ENCODE results near the gene UBE2G1. TPM values are rescaled to one million over a fixed set of nuclear protein-coding genes. Genes with fewer than 3 reads are reported as not detected.

The UBE2G1 gene
- total RNA-seq, 3 donors from 2014 or later, result 71.3 to 73.0 (median 72.2) TPM

DNA sequence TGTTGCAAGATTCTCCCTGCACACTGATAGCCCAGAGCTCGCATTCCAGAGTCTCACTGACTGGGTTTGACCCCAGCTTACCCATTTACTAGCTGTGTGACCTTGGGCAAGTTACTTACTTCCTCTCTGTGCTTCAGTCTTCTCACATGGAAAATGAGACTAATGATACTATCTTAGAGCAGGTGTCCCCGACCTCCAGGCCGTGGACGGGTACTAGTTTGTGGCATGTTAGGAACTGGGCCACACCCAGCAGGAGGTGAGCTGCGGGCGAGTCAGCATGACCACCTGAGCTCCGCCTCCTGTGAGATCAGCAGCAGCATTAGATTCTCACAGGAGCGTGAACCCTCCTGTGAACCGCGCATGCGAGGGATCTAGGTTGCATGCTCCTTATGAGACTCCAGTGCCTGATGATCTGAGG, 118.5 kb downstream of the UBE2G1 start:
- peaks cover 13% of the 10 kb centered on the region for H3K36me3 Mint-ChIP-seq (ENCODE audit: insufficient read depth)
- DNase-seq, result no peak
- H3K9me3 Mint-ChIP-seq, result no peaks in the 10 kb centered on the region
- H3K27me3 Mint-ChIP-seq (ENCODE audit: low read depth), result no peaks in the 10 kb centered on the region
- no peak overlapping the region for H3K4me3 Mint-ChIP-seq
- ATAC-seq, result no peak
- peaks cover 49% of the 10 kb centered on the region for H3K4me1 Mint-ChIP-seq (ENCODE audit: low read depth)

DNA sequence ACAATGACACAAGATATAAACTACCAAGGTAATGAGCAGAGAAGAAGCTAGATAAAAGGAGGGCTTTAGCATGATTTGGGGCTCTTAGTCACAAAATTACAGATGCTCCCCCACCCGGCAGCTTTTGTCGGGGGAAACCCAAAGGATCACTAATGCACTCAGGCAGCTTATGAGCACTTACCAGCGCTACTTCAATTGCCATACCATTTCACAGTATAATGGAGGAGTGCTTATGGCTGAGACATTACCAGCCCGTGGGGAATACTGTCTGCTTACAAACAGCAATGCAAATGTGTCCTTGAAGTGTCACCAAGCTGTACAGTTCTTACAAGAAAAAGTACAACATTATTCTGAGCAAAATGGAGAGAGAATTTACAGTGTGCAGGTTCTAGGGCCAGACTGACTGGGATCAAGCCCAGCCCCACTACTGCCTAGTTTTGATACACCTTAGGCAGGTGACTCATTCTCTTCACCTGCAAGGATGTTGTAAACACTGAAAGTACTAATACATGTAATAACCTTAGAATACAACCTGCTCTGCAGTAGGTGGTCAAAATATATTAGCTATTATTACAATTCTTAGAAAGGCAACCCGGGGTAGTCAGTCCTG, 119.0 kb downstream of the UBE2G1 start:
- ATAC-seq, result no peak
- no peak overlapping the region for H3K4me3 Mint-ChIP-seq
- peaks cover 45% of the 10 kb centered on the region for H3K4me1 Mint-ChIP-seq (ENCODE audit: low read depth)

DNA sequence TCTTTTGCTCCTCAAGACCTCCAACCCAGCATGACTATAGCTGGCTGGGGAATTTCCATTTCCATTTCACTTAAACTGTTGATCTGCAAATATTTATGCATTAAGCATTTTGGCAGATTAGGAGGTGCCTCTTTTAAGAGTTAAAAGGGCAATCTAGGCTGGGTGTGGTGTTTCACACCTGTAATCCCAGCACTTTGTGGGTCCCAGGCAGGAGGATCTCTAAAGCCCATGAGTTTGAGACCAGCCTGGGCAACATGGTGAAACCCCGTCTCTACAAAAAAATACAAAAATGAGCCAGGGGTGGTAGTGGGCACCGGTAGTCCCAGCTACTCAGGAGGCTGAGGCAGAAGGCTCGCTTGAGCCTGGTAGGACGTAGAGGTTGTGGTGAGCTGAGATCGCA, 119.8 kb downstream of the UBE2G1 start:
- ATAC-seq, result no peak
- H3K4me1 Mint-ChIP-seq (ENCODE audit: low read depth), result peaks cover 43% of the 10 kb centered on the region

More for the DNA sequence above, 119.0 kb downstream of the UBE2G1 start:
- DNase-seq, result no peak
- no peaks in the 10 kb centered on the region for H3K27me3 Mint-ChIP-seq (ENCODE audit: low read depth)
- H3K9me3 Mint-ChIP-seq, result no peaks in the 10 kb centered on the region
- peaks cover 13% of the 10 kb centered on the region for H3K36me3 Mint-ChIP-seq (ENCODE audit: insufficient read depth)

DNA sequence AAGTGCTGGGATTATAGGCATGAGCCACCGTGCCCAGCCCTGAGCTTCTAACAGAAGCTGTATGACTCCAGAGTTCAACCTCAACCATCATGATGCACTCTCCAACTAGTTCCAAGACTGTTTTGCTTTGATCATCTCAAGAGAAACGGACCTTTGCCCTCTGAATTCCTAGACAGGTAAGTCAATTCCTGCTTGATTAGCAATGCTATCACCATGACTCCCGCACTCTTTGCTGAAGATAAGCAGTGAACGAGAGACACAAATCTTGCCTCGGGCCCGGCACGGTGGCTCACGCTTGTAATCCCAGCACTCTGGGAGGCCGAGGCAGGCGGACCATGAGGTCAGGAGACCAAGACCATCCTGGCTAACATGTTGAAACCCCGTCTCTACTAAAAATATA, 124.9 kb downstream of the UBE2G1 start:
- Mint-ChIP-seq H3K27me3 (ENCODE audit: low read depth) (no peaks in the 10 kb centered on the region), H3K4me1 (ENCODE audit: low read depth) (peaks cover 9% of the 10 kb centered on the region), H3K9me3 (no peaks in the 10 kb centered on the region), H3K4me3 (no peak overlapping the region), H3K36me3 (ENCODE audit: insufficient read depth) (peaks cover 21% of the 10 kb centered on the region)
- DNase-seq, result no peak
- no peak for ATAC-seq

More for the DNA sequence above, 119.8 kb downstream of the UBE2G1 start:
- no peak for DNase-seq
- no peaks in the 10 kb centered on the region for H3K9me3 Mint-ChIP-seq
- H3K4me3 Mint-ChIP-seq, result no peak overlapping the region
- H3K36me3 Mint-ChIP-seq (ENCODE audit: insufficient read depth), result peaks cover 18% of the 10 kb centered on the region
- no peaks in the 10 kb centered on the region for H3K27me3 Mint-ChIP-seq (ENCODE audit: low read depth)

DNA sequence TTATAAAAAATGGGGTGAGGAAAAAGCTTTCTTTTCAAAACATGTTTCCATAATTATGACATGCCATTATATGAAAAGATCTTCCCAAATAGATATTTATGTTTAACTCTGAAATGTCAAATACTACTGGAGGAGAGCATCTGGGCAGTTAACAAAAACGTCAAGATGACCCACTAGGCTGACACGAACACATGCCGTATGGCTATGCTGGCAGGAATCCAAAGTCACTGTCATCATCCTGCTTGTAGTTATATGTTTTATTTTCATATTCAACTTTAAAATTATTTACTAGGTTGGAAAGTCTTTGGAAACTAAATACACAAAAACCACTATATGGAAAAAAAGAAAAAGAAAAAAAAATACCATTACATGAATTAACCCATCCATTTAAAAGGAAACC, 130.0 kb downstream of the UBE2G1 start:
- no peaks in the 10 kb centered on the region for H3K9me3 Mint-ChIP-seq
- no peak for DNase-seq
- H3K27me3 Mint-ChIP-seq (ENCODE audit: low read depth), result no peaks in the 10 kb centered on the region
- ATAC-seq, result no peak
- H3K4me1 Mint-ChIP-seq (ENCODE audit: low read depth), result peaks cover 16% of the 10 kb centered on the region
- H3K4me3 Mint-ChIP-seq, result no peak overlapping the region
- H3K36me3 Mint-ChIP-seq (ENCODE audit: insufficient read depth), result peaks cover 28% of the 10 kb centered on the region

DNA sequence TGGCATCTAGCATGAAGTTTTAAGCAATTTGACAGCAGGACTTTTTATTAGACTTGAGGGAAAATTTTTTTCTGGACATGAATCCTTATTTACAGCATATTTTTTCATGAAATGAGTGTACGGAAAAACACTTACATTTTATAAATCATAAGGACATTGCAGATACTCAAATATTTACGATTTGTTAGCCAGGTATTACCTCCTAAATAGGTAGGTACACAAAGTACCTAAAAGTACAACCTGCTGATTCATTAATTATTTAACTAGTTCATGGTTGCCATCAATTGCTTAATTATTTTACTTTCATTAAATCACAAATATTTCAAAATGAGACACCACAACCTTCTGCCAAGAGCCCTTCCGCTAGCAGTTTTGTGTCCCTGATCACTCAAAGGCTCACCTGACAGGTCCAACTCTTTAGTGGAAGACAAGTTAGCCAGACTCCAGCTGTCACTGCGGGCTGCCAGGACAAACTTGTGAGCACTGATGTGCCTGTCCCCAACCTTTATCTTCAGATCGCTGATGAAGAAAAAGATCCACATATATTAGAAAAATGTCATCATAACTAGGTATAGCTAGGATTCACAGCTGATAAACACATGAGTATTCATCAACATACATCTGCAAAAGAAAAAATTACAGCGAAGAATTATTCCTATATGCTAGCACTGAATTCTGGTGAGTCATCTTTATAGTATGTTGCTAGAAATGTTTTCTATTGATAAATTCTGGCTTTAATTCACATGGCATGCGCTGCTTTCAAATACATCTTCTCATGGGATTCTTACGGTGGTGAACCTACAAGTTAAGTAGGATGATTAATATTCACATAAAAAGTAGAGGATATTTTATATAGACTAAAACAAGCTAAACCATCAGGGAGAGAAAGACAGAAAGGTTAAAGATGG, 130.8 kb downstream of the UBE2G1 start:
- DNase-seq, result no peak
- peaks cover 16% of the 10 kb centered on the region for H3K4me1 Mint-ChIP-seq (ENCODE audit: low read depth)

DNA sequence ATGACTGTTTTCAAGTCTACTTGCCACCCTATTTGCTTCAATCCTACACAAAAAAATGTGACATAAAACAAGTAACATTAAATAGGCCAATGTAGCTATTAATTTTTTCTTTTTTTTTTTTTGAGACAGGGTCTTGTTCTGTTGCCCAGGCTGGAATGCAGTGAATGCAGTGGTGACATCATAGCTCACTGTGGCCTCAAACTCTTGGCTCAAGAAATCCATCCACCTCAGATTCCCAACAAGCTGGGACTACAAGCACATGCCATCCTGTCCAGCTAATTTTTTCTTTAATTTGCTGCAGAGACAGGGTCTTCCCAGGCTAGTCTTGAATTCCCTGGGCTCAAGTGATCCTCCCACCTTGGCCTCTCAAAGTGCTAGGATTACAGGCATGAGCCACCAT, 132.1 kb downstream of the UBE2G1 start:
- Mint-ChIP-seq H3K36me3 (ENCODE audit: insufficient read depth) (peaks cover 28% of the 10 kb centered on the region), H3K4me1 (ENCODE audit: low read depth) (peaks cover 16% of the 10 kb centered on the region), H3K4me3 (no peak overlapping the region), H3K27me3 (ENCODE audit: low read depth) (no peaks in the 10 kb centered on the region), H3K9me3 (no peaks in the 10 kb centered on the region)
- no peak for DNase-seq
- ATAC-seq, result no peak

More for the DNA sequence above, 130.8 kb downstream of the UBE2G1 start:
- H3K9me3 Mint-ChIP-seq, result no peaks in the 10 kb centered on the region
- ATAC-seq, result no peak
- H3K36me3 Mint-ChIP-seq (ENCODE audit: insufficient read depth), result peaks cover 28% of the 10 kb centered on the region
- H3K27me3 Mint-ChIP-seq (ENCODE audit: low read depth), result no peaks in the 10 kb centered on the region
- no peak overlapping the region for H3K4me3 Mint-ChIP-seq

DNA sequence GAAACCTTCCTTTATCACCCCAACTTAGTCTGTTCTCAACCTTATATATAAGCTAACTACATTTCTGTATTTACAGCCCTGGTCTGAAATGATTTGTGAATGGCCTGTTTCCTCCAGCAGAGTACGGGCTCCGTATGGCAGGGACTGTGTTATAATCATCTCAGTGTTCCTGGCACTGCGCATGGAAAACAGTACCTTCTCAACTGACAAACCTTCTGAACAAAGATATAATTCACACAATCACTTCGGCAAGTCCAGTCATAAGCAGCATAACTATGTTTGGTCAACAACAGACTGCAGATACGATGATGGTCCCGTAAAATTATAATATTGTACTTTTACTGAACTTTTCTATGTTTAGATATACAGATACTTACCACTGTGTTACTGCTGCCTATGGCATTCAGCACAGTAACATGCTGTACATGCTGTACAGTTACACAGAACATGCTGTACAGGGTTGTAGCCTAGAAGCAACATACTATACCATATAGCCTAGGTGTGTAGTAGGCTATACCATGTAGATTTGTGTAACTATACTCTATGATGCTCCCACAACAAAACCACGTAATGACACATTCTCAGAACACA, 132.7 kb downstream of the UBE2G1 start:
- Mint-ChIP-seq H3K4me3 (no peak overlapping the region), H3K4me1 (ENCODE audit: low read depth) (peaks cover 16% of the 10 kb centered on the region), H3K9me3 (no peaks in the 10 kb centered on the region), H3K36me3 (ENCODE audit: insufficient read depth) (peaks cover 26% of the 10 kb centered on the region), H3K27me3 (ENCODE audit: low read depth) (no peaks in the 10 kb centered on the region)
- no peak for ATAC-seq
- DNase-seq, result no peak

DNA sequence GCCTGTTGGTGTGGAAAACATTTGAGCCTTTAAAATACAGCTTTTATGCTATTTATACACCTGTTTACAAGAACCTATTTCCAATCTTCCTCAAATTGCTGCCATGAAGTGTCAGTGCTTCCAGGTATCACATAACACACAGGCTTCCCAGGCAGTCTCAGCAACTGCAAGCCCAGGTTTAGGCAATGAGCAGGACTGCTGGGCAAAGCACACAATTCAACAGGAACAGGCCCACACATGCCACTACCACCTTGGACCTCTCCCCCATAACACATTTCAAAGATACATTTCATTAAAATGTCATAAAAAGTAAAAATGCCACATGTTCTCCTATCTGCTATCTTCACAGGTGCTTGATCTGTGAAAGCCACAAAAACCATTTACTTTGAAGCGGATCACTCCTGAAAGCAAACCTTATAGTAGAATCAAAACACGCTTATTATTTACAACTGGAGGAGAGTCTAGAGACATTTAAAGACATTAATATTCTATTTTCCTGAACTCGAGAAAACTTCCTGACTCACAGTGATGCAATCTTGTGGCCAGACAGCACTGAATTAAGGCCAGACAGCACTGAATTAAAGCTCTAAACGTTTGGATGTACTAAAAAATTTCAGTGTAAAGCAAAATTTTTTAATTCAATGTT, 134.2 kb downstream of the UBE2G1 start:
- Mint-ChIP-seq H3K4me1 (ENCODE audit: low read depth) (peaks cover 21% of the 10 kb centered on the region), H3K4me3 (no peak overlapping the region), H3K27me3 (ENCODE audit: low read depth) (no peaks in the 10 kb centered on the region), H3K9me3 (no peaks in the 10 kb centered on the region), H3K36me3 (ENCODE audit: insufficient read depth) (peaks cover 26% of the 10 kb centered on the region)
- no peak for DNase-seq
- no peak for ATAC-seq

DNA sequence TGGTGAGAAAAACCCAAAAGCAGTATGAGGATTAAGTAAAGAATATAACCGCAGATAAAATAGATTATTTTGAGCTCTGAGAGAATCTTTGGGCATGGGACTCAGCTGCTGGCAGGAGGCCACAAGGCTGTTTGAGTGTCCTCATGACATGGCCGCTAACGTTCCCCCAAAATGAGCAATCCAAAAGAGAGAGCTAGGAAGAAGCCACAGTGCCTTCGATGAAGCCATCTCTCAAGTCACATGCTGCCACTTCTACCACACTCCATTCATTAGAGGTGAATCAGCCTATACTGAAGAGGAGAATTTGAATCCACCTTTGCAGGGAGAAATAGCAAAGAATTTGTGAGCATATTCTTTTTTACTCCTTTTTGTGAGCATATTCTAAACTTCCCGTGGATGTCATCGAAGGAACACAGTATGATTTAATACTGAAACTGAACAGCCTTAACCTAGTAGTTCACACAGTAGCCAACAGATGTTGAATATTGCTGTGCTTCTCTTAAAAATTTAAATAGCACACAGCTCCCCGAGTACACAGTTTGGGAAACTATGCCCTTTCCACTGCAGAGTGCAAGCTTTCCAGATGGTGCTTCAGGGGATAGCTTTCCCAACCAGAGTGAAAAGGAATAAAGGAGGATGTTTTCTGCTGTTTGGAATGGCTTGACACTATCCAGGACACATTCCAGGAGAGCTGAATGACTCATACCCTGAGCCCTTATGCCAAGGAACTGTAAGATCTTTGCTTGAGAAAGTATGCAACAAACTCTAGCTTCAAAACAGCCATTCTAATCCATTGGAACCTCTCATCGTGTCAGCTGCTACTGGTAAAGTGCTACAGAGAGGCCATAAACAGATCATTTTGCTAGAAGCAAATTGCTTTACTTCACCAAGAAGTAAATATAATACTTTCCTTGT, 136.6 kb downstream of the UBE2G1 start:
- Mint-ChIP-seq H3K4me1 (ENCODE audit: low read depth) (peaks cover 21% of the 10 kb centered on the region), H3K36me3 (ENCODE audit: insufficient read depth) (peaks cover 23% of the 10 kb centered on the region), H3K4me3 (no peak overlapping the region), H3K9me3 (no peaks in the 10 kb centered on the region), H3K27me3 (ENCODE audit: low read depth) (no peaks in the 10 kb centered on the region)
- ATAC-seq, result no peak
- no peak for DNase-seq

DNA sequence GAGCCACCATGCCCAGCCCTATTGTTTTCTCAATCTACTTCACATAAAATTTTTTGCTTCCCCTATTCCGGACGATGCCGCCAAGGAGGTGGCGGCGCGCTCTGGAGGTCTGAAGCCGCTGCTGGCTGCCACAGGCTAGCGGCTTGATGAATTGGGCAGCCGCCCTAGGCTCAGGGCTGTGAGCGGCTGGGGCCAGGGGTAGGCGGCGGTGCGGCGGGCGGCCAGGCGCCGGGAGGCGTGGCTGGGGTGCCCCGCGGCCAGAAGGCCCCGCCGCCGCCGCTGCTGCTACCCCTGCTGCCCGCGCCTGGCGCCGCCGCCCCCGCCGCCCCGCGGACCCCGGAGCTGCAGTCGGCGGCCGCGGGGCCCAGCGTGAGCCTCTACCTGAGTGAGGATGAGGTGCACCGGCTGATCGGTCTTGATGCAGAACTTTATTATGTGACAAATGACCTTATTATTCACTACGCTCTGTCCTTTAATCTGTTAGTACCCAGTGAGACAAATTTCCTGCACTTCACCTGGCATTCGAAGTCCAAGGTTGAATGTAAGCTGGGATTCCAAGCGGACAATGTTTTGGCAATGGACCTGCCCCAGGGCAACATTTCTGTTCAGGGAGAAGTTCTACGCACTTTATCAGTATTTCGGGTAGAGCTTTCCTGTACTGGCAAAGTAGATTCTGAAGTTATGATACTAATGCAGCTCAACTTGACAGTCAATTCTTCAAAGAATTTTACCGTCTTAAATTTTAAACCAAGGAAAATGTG, 144.4 kb downstream of the UBE2G1 start:
- H3K9me3 Mint-ChIP-seq, result no peaks in the 10 kb centered on the region
- H3K4me3 Mint-ChIP-seq, result no peak overlapping the region
- H3K4me1 Mint-ChIP-seq (ENCODE audit: low read depth), result no peaks in the 10 kb centered on the region
- H3K36me3 Mint-ChIP-seq (ENCODE audit: insufficient read depth), result peaks cover 8% of the 10 kb centered on the region
- DNase-seq (no peak), ATAC-seq (no peak)
- H3K27me3 Mint-ChIP-seq (ENCODE audit: low read depth), result no peaks in the 10 kb centered on the region

DNA sequence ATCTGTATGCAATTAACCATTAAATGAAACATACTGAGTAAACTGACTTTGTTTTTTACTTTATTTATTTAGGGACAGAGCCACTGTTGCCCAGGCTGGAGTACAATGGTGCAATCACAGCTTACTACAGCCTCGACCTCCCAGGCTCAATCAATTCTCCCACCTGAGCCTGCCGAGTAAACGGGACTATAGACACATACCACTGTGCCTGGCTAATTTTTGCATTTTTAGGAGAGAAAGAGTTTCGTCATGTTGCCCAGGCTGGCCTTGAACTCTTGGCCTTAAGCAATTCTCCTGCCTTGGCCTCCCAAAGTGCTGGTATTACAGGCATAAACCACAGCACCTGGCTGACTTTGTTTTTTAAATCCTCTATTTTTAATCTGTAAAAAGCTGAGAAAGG, 145.3 kb downstream of the UBE2G1 start:
- DNase-seq (no peak), ATAC-seq (no peak)
- peaks cover 11% of the 10 kb centered on the region for H3K36me3 Mint-ChIP-seq (ENCODE audit: insufficient read depth)
- no peaks in the 10 kb centered on the region for H3K9me3 Mint-ChIP-seq
- H3K4me1 Mint-ChIP-seq (ENCODE audit: low read depth), result no peaks in the 10 kb centered on the region
- H3K27me3 Mint-ChIP-seq (ENCODE audit: low read depth), result no peaks in the 10 kb centered on the region
- no peak overlapping the region for H3K4me3 Mint-ChIP-seq

DNA sequence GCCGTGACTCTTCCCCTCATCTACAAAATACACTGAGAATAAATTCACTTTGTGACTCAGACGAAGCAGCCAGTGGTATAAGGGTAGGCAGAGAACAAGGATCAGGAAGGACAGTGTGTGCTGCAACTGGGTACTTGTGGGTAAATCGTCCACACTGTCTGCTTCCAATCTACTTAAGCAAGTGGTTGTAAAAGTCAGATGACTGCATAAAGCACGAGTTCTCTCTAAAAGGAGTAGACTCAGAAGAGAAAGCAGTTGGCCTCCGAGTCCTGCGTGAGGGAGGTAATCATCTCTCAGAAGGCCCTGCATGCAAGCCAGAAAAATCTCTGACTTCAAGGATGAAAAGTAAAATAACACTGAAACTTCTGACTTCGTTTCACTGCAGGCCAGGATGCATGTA, 145.8 kb downstream of the UBE2G1 start:
- ATAC-seq (no peak), DNase-seq (no peak)
- Mint-ChIP-seq H3K36me3 (ENCODE audit: insufficient read depth) (peaks cover 11% of the 10 kb centered on the region), H3K9me3 (no peaks in the 10 kb centered on the region), H3K4me3 (no peak overlapping the region), H3K27me3 (ENCODE audit: low read depth) (no peaks in the 10 kb centered on the region), H3K4me1 (ENCODE audit: low read depth) (peaks cover 2% of the 10 kb centered on the region)
